CD4-positive, alpha-beta T cell treated with Interleukin-17A for 1 hour (primary cell): ENCODE measurements around the gene CAMK2A.

Experiments used
- DNase-seq: peaks from one replicate; pipeline ENCODE4 v3.0.0-alpha.2; 2020

CAMK2A gene

DNA sequence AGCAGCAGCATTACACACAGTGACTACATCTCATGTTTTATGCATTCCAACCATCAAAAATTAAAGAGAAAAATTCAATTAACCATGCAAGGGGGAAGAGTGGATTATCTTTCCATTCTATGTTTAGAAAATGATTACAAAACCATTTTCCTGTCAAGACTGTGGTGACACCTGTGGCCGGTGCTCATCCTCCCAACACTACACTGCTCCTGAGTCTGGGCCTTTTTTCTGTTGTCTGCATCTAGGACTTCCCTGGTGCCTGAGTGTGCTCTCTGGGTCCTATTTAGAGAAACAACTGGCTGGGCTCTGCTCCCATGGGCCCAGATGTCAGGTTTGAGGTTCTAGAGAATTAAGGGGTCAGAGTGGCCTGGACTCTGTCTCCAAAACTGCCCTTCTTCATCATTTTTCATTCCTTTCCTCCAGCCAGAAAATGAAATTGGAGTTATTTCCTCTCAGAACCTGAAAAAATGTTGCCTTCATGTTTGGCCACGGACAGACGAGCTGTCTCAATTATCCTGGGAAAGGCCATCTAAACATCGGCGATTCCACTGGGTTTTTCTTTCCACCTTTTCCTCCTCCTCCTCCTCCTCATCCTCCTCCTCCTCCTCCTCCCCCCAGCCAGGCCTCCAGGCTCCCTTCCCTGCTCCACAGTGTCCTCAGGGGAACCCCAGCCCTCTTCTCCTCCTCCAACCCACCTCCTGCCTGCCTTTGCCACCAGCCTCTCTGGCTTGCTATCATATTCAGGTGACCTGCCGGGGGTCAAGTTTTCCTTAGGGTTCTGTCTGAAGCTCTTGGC is 24.5 kb upstream of the CAMK2A start:
- no peak for DNase-seq

DNA sequence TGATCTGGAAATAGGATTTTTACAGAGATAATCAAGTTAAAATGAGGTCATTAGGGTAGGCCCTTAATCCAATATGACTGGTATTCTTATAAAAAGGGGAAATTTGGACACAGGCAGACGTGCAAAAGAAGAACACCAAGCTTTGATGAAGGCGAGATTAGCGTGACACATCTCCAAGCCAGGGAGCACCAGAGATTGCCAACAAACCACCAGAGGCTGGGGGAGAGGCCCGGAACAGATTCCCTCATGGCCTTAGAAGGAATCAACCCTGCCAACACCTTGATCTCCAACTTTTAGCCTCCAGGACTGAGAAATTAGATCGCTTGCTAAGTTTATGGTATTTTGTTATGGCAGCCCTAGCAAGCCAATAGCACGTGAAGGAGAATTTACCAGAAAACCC is 23.9 kb upstream of the CAMK2A start:
- no peak for DNase-seq

DNA sequence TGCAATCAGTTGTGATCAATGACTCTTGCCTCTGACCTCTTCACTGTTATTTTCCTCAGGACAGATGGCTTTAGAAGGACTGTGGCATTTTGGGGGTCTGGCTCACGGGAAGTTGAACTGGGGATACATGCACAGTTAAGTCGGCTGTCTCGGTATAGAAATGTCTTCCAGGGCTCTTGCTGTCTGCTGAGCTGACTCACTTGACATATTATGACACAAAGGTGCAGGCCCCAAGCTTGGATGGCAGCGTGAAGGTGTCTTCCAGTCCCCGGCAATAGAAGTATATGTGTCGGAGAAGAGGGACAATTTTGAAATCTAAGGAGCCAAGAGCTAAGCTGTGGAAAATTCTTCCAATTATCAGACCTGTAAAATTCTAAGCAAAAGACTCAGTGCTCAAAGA is 22.9 kb upstream of the CAMK2A start:
- no peak for DNase-seq

DNA sequence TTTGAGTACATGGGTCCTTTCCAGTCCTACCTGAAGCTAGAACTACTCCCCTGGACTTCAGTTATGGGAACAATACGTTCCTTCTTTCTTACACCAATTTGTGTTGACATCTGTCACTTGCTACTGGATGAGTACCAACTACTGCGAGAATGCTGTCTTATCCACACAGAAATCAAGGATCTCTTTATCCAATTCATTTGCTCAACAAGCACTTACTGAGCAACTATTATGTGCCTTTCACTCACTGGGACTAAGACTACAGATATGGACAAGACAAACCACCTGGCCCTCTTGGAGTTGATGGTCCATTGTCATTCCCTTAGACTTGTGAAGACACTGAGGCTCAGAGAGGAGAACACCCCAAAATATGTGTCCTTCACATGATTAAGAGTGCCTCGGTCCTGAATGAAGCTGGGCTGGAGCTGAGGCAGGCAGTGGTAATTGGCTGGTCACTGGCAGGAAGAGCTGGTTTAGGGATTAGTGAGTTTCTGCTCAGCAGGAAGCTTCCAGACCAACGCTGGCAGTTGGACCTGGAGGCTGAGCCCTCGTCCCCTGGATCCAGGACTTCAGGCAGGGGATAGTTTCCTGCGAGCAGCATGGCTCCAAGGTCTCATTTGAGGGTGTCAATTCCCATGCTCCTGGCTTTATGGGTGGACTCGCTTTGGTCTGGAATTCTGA is 21.6 kb upstream of the CAMK2A start:
- no peak for DNase-seq

- no peak for DNase-seq
These were observed 20.7 kb upstream of the CAMK2A start for GRCh38 chr5:150310246-150310645.

DNA sequence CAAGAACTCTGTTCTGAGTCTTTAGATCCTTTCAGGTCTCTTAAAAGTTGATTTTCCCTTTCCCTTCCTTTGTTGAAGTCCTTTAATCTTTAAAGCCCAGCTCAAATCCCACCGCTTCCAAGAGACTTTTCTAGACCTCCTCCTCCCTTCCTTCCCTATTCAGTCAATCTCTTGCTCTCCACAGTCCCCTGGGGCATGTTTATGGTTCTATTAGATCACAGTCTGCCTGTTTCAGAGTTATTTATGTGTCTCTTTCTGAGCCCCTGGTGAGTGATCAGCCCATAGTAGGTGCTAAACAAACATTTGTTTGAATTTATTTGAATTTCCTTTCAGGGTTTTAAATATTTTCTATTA is 20.3 kb upstream of the CAMK2A start:
- DNase-seq, result no peak

DNA sequence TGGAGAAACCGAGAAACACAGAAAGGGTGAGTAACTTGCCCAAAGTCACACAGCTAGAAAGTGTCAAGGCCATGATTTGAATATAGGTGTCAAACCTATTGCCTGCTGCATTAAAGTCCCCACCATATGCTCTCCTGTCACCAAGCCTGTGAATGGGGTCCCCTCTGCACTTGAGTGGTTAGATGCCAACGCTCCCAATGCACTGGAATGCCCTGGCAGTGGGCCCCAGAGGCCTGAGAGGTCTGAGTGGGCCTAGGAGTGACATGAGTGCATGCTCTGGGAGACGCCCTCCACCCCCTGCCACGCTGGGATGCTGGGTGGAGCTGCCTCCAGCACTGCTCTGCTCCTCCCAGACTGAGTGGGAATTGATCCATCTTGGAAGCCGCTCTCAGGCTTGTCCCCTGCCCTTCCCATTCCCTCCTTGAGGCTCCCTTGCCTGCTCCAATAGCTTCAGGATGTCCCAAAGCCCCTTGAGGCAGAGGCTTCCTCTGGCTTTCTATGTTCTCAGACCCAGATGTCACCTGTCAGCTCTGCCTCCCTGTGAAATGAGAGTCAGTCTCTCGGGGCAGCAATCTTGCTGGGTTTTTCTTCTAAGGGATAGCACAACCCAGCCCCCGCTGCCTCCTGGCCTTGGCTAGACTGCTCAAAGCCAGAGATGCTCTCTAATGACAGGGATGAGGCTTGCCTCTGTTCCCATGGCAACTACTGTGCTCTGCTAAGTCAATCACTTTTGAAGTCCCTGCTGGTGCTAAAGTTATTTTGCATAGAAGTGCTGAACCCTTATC is 19.7 kb upstream of the CAMK2A start:
- DNase-seq, result no peak

- DNase-seq, result no peak
These were observed 18.2 kb upstream of the CAMK2A start for GRCh38 chr5:150307617-150308426.

GRCh38 chr5:150306775-150307174 is 17.2 kb upstream of the CAMK2A start:
- DNase-seq, result no peak

DNA sequence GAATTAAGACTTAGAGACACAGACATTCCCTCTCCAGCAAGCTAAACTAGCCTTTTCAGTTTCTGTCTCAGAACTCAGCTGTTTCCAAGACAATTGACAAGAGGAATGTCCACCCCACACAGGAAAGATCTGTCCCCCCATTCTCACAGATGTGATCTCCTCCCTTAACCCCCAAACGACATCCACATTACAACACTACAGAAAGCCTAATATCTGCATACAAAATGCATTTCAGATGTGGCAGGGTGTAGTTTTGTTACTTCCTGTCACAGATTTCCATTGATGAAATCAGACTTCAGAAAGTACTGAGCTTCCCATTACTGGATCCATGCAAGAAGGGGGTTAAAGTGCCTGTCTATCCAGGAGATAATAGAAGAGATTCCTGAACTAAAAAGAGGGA is 16.0 kb upstream of the CAMK2A start:
- DNase-seq, result no peak

DNA sequence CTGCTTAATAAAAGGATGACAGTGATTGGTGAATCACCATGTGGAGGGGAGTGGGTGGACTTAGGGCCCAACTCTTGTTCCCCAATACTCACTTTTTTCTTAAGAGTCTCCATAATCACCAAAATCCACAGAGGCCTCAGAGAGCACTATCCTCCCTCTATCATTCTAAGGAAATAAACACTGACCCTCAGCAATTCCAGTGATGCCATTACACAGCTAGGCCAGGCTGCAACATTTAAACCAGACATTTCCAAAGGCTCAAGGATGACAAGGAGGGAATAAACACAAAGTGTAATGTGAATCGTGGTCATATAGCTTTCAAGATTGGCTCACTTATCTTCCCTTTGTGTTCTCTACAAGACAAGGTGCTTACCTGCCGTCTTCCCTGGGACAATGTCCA is 15.5 kb upstream of the CAMK2A start:
- no peak for DNase-seq

DNA sequence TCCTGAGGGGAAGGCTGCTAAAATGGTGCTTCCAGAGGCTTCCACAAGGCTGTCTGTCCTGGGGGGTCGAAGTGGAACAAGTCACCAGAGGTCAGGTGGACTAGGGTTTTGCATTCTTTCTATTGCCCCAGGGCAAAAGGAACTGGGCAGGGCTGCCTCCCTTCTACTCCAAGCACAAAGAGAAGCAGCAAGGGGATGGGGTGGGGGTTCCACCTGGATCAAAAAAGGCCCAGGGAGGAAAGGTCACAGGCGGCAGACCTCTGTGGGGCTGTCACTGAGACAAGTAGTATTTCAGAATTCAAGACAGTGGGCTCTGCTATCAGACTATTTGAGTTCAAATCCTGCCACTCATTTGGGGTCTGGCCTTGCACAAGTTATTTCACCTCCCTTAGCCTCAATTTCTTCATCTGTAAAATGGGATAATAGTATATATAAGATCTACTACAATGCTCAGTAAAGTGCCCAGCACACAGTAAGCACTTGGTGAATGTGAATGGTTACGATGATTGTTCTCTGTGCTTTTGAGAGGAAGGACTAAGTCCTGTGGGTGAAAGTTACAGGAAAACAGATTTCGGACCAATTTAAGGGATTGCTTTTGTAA is 15.0 kb upstream of the CAMK2A start:
- DNase-seq, result no peak

GRCh38 chr5:150303660-150304386 is 14.2 kb upstream of the CAMK2A start:
- DNase-seq, result no peak

GRCh38 chr5:150303070-150303615 is 13.6 kb upstream of the CAMK2A start:
- DNase-seq, result no peak

DNA sequence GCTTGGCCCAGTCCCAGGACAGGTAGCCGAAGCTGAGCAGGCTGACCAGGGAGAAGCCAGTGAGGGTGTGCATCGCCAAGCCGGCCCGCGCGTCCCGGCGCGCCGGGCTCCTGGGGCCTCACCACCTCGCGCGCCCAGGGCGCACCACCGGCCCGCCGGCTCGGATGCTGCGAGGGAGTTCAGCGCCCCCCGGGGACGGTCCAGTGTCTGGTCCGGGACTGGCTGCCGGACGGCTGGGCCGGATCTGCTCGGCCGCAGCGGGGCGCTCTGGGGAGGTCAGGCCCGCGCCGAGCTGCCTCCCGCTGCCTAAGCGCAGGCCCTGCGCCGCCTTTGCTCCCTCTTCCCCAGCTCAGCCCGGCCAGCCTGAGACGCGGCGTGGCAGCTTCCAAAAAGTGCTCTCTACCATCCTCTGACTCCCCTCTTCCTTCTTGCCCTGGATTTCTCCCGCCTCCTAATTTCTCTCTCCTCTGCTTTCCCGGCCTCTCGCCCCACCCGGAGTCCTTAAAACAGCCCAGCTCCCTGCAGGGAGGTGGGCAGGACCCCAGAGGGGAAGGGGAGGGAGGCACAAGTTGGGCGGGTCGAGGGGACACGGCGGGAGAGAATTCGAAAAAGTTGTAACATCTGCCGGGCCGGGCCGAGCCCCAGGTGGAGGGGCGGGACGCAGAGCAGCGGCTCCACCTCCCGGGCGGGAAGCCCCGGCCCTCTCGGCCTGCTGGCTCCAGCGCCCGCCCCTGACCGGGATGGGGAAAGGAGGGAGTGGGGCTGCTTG is 12.9 kb upstream of the CAMK2A start, which contains the start of gene ARSI:
ARSI (minus strand) TSS at position 605 of the 769 bp plus-strand sequence; CDS start at position 73, 532 bp downstream.
- no peak for DNase-seq

DNA sequence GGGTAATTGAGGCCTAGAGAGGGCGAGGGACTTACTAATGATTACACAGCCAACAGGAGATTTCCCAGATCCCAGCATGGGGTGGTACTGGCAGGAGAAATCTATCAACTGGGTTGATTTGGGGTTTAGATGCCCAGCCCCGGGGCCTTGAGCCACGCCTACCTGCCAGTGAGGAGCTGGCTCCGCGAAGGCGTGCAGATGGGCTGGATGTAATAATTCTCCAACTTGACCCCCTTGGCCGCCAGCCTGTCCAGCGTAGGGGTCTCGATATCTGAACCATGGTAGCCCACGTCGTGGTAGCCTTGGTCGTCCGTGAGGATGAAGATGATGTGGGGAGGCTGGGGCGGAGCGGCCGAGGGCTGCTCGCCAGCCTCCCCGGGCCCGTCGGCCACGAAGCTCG is 12.3 kb upstream of the CAMK2A start:
- DNase-seq, result no peak

- no peak for DNase-seq
These were observed 11.6 kb upstream of the CAMK2A start for GRCh38 chr5:150301170-150301505.

- no peak for DNase-seq
These were observed 11.1 kb upstream of the CAMK2A start for GRCh38 chr5:150300496-150301169.

- no peak for DNase-seq
These were observed 10.2 kb upstream of the CAMK2A start for GRCh38 chr5:150299571-150300327.
